Activated CD4-positive, CD25-positive, alpha-beta regulatory T cell treated with anti-CD3 and anti-CD28 coated beads, Interleukin-2, amount 50 U/mL, for 24 hours (primary cell): ENCODE measurements around the gene CGB5.
"Not testable (repeated sequence)": the region's sequence is repeated elsewhere in the genome, so short reads cannot be mapped to it uniquely, and the experiment has no call there.

ENCODE experiments used
- ATAC-seq, 2 donors: fragments of 150-1000 bp; cut with Tn5 transposase; one replicate each; pipeline ENCODE4 v1.10.0; 2021; ENCODE audit warnings: mild to moderate bottlenecking in 1 of 2, moderate library complexity in 1 of 2

Gene CGB5

DNA sequence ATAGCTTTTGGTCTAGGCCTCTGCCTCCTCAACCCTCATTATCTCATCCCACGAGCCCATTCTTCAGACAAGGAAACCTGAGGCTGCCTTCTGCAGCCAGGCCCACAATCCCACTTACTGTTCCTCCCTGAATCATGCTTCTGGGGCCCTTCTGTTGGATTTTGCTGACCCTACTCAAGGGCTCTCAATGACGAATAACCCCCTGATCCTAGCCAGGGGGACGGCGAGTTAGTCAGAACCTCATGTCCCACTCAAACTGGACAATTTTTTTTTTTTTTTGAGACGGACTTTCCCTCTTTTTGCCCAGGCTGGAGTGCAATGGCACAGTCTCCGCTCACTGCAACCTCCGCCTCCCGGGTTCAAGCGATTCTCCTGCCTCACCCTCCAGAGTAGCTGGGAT is 21.5 kb upstream of the CGB5 start:
- no peak for ATAC-seq

DNA sequence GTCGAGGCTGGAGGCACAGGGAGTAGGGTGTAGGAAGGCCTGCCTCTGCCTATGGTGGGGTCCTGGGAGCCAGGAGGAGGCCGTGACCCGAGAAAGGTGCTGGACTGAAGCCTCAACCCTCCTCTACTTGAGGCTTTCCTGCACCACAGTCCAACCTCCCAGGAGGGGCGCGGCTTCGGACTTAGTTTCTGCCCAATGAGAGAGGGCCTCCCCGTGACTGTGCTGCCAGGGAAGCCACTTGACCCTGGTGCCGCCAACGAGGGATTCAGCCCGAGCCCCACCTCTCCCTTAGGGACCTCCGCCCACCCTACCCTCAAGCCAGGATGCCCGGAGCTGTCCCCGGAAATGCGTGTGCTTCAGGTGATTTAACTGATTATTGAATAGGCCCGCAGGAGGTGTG is 19.4 kb upstream of the CGB5 start, which contains the start of gene CGB3:
Gene CGB3, minus strand, starts transcription at position 101 of the 400 bp plus-strand sequence. CDS start 362 bp downstream, outside the sequence.
- ATAC-seq: not testable (repeated sequence)

DNA sequence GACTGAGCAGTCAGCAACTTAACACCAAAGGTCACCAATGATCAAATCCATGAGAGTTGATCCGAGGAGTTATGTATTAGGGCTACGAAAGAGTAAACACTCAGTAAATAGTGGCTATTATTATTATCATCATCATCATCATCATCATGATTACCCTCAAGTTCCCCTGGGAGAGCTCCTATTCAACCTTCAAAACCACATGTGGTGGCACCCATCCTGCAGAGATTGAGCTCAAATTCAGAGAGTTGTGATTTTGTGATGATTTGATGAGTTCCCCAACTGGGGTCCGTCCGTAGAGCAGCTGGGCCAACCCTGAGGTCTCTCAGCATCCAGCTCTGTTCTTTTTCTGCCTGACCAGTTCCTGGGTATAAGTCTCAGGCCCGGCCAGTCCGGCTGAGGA is 18.6 kb upstream of the CGB5 start:
- ATAC-seq: not testable (repeated sequence)

DNA sequence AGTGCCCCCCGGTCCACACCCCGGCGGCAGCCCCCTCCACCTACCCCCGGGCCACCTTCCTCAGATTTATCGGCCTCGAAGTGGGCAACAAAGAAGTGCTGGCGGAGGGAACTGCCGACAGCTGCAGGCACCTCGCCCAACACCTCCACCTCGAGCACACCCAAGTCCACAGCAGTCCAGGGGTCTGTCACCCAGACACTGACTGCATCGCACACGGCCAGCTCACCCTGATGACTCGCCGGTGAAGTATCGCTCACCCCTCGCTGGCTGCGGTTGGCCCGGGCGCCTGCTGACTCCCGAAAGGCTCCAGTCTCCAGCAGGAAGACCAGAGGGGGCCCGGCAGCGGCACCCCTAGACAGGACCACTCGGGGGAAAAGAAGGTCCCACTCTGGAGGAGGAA is 18.0 kb upstream of the CGB5 start:
- not testable (repeated sequence) for ATAC-seq

DNA sequence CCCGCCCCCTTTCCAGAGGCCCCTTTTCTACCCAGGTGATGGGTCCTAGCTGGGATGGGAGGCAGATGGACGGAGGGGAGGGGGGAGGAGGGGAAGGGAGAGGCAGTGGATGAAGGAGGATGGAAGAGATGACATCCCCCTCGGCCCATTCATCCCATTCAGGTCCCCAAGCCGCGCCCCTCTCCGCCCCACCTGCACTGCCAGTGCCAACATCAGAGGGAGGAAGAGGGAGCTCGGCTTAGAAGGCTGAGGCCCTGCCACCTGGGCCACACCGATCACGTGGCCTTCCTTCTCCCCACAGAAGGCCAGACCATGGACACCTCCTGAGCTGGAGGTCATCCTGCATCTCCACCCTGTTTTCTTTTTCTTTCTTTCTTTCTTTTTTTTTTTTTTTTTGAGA is 15.0 kb upstream of the CGB5 start:
- not testable (repeated sequence) for ATAC-seq

DNA sequence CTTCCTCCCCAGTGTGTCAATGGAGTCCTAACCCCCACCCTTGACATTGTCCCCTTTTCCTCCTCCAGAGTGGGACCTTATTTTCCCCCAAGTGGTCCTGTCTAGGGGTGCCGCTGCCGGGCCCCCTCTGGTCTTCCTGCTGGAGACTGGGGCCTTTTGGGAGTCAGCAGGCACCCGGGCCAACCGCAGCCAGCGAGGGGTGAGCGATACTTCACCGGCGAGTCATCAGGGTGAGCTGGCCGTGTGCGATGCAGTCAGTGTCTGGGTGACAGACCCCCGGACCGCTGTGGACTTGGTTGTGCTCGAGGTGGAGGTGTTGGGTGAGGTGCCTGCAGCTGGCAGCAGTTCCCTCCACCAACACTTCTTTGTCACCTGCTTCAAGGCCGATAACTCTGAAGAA is 13.9 kb upstream of the CGB5 start:
- not testable (repeated sequence) for ATAC-seq

DNA sequence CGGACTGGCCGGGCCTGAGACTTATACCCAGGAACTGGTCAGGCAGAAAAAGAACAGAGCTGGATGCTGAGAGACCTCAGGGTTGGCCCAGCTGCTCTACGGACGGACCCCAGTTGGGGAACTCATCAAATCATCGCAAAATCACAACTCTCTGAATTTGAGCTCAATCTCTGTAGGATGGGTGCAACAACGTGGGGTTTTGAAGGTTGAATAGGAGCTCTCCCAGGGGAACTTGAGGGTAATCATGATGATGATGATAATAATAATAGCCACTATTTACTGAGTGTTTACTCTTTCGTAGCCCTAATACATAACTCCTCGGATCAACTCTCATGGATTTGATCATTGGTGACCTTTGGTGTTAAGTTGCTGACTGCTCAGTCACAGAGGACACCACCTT is 13.3 kb upstream of the CGB5 start:
- not testable (repeated sequence) for ATAC-seq

DNA sequence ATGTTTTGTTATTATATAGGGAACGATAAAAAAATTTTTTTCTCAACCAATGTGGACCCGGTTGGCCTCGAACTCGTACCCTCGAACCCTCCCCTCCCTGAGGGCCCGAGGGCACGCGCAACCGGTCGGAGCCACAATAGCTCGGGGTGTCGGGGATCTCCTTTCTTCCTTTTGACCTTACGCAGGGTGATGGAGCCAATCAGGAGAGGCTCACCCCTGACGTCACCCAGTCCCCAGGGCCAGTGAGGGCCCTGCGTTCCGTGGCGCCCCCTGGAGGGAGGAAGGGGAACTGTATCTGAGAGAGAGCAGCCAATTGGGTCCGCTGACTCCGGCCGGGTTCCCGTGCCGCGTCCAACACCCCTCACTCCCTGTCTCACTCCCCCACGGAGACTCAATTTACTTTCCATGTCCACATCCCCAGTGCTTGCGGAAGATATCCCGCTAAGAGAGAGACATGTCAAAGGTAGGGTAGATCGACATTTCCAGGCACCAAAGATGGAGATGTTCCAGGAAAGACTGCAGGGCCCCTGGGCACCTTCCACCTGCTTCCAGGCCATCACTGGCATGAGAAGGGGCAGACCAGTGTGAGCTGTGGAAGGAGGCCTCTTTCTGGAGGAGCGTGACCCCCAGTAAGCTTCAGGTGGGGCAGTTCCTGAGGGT is 11.9 kb upstream of the CGB5 start, which contains the start of gene CGB2:
Gene CGB2, plus strand, starts transcription at position 249 of the 660 bp plus-strand sequence. Its CDS starts 206 bp downstream, at position 455.
- peak in 1 of 2 donors; percentile 67 for ATAC-seq

DNA sequence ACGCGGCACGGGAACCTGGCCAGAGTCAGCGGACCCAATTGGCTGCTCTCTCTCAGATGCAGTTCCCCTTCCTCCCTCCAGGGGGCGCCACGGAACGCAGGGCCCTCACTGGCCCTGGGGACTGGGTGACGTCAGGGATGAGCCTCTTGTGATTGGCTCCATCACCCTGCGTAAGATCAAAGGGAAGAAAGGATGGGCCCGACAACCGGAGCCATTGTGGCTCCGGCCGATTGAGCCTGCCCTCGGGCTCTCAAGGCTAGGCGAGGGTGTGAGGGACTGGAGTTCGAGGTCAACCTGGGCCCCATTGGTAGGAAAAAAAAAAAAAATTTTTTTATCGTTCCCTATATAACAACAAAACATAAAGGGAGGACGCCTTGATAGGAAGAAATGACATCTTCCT is 6.8 kb upstream of the CGB5 start, which contains the start of gene CGB1:
Gene CGB1, minus strand, starts transcription at position 81 of the 400 bp plus-strand sequence. CDS start 184 bp downstream, outside the sequence.
- ATAC-seq: peak in 1 of 2 donors; percentile 17

DNA sequence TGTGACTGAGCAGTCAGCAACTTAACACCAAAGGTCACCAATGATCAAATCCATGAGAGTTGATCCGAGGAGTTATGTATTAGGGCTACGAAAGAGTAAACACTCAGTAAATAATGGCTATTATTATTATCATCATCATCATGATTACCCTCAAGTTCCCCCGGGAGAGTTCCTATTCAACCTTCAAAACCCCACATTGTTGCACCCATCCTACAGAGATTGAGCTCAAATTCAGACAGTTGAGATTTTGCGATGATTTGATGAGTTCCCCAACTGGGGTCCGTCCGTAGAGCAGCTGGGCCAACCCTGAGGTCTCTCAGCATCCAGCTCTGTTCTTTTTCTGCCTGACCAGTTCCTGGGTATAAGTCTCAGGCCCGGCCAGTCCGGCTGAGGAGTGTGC is 5.5 kb upstream of the CGB5 start:
- ATAC-seq: not testable (repeated sequence)

DNA sequence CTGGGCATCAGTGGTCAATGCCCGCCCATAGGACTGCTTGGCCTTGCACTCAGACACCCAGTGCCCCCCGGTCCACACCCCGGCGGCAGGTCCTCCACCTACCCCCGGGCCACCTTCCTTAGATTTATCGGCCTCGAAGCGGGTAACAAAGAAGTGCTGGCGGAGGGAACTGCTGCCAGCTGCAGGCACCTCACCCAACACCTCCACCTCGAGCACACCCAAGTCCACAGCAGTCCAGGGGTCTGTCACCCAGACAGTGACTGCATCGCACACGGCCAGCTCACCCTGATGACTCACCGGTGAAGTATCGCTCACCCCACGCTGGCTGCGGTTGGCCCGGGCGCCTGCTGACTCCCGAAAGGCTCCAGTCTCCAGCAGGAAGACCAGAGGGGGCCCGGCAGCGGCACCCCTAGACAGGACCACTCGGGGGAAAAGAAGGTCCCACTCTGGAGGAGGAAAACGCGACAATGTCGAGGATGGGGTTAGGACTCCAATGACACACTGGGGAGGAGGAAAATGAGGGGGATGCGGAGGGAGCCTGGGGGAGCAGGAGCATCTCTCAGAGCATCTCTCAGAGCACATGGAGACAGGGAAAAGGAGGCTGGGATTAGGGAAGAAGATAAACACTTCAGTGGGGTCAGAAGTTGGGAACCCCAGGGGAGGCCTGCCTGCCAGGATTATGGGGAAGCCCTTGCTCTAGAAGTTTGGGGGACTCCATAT is 4.9 kb upstream of the CGB5 start:
- ATAC-seq: not testable (repeated sequence)

DNA sequence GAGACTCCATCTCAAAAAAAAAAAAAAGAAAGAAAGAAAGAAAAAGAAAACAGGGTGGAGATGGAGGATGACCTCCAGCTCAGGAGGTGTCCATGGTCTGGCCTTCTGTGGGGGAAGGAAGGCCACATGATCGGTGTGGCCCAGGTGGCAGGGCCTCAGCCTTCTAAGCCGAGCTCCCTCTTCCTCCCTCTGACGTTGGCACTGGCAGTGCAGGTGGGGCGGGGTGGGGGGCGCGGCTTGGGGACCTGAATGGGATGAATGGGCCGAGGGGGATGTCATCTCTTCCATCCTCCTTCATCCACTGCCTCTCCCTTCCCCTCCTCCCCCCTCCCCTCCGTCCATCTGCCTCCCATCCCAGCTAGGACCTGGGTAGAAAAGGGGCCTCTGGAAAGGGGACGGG is 3.9 kb upstream of the CGB5 start:
- ATAC-seq: not testable (repeated sequence)

DNA sequence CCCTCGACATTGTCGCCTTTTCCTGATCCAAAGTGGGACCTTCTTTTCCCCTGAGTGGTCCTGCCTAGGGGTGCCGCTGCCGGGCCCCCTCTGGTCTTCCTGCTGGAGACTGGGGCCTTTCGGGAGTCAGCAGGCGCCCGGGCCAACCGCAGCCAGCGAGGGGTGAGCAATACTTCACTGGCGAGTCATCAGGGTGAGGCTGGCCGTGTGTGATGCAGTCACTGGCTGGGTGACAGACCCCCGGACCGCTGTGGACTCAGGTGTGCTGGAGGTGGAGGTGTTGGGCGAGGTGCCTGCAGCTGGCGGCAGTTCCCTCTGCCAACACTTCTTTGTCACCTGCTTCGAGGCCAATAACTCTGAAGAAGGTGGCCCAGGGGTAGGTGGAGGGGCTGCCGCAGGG is 1.5 kb upstream of the CGB5 start:
- ATAC-seq: no peak

DNA sequence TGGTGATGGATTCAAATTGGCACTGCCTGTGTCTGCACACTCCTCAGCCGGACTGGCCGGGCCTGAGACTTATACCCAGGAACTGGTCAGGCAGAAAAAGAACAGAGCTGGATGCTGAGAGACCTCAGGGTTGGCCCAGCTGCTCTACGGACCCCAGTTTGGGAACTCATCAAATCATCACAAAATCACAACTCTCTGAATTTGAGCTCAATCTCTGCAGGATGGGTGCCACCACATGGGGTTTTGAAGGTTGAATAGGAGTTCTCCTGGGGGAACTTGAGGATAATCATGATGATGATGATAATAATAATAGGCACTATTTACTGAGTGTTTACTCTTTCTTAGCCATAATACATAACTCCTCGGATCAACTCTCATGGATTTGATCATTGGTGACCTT is 982 bp upstream of the CGB5 start:
- not testable (repeated sequence) for ATAC-seq

DNA sequence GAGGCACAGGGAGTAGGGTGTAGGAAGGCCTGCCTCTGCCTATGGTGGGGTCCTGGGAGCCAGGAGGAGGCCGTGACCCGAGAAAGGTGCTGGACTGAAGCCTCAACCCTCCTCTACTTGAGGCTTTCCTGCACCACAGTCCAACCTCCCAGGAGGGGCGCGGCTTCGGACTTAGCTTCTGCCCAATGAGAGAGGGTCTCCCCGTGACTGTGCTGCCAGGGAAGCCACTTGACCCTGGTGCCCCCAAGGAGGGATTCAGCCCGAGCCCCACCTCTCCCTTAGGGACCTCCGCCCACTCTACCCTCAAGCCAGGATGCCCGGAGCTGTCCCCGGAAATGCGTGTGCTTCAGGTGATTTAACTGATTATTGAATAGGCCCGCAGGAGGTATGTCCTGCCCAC is 5.4 kb downstream of the CGB5 start, which contains the start of gene CGB8:
Gene CGB8, minus strand, starts transcription at position 101 of the 400 bp plus-strand sequence. CDS start 372 bp downstream, outside the sequence.
- ATAC-seq: not testable (repeated sequence)

DNA sequence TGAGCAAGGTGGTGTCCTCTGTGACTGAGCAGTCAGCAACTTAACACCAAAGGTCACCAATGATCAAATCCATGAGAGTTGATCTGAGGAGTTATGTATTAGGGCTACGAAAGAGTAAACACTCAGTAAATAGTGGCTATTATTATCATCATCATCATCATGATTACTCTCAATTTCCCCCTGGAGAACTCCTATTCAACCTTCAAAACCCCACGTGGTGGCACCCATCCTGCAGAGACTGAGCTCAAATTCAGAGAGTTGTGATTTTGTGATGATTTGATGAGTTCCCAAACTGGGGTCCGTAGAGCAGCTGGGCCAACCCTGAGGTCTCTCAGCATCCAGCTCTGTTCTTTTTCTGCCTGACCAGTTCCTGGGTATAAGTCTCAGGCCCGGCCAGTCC is 6.2 kb downstream of the CGB5 start:
- ATAC-seq: not testable (repeated sequence)

DNA sequence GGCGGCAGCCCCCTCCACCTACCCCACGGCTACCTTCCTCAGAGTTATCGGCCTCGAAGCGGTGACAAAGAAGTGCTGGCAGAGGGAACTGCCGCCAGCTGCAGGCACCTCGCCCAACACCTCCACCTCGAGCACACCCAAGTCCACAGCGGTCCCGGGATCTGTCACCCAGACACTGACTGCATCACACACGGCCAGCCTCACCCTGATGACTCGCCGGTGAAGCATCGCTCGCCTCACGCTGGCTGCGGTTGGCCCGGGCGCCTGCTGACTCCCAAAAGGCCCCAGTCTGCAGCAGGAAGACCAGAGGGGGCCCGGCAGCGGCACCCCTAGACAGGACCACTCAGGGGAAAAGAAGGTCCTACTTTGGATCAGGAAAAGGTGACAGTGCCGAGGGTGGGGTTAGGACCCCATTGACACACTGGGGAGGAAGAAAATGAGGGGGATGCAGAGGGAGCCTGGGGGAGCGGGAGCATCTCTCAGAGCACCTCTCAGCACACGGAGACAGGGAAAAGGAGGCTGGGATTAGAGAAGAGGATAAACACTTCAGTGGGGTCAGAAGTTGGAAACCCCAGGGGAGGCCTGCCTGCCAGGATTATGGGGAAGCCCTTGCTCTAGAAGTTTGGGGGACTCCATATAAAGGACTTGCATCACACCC is 6.9 kb downstream of the CGB5 start:
- ATAC-seq: not testable (repeated sequence)

DNA sequence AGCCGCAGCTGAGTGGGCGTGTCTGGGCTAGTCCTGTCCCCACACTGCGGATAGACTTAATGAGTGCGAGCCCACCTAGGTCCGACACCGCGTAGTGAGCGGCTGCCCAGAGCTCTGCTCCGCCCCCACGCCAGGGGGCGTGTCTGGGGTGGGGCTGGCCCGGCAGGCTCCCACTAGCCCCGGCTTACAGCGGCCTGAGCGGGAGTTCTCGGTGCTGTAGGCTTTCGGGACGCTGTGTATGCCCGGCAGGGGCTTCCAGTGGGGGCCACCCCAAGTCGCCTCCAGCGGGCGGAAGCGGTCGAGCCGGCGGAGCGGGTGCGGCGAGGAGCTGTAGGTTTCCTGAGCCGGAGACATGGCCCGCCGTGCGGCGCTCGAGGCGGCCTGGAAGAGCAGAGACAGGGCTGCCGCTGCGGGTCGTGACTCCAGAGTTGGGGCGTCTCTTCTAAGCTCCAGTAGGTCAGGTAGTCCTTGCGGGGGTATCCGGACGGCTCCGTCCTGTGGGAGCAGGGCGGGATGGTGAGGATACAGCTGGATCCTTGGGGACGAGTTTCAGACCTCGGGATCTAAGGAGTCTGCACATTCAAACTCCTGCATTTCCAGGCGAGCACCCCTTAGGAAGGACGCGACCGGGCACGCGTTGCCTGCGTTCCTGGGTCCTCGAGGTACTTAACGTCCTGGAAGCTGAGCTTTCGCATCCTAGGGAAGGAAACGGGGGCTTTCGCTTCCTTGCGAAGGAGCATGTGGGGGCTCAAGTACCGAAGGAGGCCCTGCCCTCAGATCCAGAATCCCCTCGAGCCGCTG is 12.7 kb downstream of the CGB5 start:
- peak; percentile 79 to 84 for ATAC-seq

DNA sequence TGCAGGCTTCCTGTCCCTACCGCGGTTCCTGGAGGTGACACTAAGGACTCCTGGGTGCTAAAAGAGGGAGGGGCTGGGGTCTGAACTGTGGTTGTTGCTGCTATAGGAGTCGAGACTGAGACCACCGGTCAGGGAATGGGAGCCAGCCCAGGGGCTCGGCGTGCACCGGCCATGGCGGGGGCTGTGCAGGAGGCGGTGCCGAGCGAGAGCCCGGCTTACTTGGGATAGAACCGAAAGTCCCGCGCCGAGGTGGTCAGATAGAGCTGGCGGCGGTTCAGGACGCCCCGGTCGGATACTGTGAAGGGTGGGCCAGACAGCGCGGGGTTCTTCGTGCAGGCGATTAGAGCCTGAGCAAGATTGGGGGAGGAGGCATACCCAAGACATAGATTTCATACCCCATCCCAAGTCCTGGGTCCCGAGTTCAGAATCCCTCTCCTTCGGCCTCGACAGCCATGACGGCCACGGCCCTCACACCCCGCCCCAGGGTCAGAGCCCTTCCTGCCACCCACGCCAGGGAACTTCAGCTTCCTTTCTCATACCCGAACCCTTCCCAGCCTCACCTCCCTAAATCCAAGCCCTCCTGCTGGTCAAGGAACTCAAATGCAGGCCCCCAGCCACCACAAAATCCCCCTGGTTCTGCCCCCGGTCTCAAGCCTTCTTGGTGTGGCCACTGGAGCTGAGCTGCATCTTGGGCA is 13.4 kb downstream of the CGB5 start:
- ATAC-seq: not testable (repeated sequence)

DNA sequence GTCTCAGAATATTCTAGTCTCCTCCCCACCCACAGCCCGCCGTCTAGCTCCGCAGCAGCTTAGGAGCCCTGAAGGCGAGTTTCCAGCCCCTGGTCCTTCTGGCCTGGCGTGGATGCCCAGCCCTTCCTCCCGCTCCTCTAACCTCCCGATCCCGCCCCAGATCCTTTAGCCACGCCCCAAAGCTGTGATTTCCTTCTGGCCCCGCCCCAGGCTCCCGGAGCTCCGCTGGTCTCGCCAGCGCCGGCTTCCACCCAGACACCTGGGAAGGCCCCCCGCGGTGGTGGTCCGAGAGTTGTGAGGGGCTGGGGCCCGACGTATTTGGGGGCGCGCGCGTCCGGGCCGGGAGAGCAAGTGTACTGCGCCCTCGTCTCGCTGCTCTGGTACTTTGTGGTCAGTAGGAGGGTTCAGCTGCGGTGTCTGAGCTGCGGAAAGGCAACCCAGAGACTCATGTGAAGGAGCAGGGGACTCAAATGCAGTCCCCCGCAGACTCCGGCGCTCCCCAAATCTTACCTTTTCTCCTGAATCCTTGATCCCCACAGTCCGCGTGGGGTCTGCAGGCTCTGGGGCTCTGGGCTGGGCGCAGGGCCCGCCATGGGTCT is 14.1 kb downstream of the CGB5 start, which contains the start of gene CGB7:
Gene CGB7, minus strand, starts transcription at position 114 of the 599 bp plus-strand sequence. CDS start 2,374 bp downstream, outside the sequence.
- peak; percentile 15 to 18 for ATAC-seq

DNA sequence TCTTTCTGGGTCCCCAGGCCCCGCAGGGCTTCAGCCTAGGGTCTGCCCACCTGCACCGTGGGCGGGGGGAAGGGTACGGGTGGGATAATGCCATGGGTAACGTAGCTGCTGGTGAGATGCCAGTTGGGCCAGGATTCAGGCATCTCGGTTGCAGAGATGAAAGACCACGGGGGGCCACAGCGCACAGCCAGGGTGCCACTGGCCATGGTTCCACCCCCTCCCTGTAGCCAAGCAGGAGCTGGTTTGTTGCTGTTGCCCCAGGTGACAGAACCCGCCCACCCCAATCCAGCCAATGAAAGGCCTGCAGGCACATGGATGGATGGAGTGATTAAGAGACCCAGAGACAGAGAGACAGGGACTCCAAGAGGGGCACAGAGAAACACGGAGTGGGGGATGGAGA is 14.9 kb downstream of the CGB5 start:
- no peak for ATAC-seq
